ENCODE data around the gene AQP5.
A peak's percentile ranks its signal among the peaks of the same experiment; 100 is the strongest.

AQP5 gene

DNA sequence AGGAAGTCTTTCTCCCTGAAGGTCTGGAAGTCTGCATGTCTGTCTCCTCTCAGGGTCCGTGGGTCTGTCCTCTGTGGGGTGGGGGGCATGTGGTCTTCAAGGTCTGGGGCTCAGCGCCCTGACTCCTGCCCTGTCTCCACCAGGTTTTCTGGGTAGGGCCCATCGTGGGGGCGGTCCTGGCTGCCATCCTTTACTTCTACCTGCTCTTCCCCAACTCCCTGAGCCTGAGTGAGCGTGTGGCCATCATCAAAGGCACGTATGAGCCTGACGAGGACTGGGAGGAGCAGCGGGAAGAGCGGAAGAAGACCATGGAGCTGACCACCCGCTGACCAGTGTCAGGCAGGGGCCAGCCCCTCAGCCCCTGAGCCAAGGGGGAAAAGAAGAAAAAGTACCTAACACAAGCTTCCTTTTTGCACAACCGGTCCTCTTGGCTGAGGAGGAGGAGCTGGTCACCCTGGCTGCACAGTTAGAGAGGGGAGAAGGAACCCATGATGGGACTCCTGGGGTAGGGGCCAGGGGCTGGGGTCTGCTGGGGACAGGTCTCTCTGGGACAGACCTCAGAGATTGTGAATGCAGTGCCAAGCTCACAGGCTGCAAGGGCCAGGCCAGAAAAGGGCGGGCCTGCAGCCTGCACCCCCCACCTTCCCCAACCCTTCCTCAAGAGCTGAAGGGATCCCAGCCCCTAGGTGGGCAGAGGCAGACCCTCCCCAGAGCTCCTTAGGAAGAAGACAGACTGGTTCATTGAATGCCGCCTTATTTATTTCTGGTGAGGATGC is 3.4 kb downstream of the AQP5 start:
- DNase-seq (ENCODE audit: low spot score): no peak

DNA sequence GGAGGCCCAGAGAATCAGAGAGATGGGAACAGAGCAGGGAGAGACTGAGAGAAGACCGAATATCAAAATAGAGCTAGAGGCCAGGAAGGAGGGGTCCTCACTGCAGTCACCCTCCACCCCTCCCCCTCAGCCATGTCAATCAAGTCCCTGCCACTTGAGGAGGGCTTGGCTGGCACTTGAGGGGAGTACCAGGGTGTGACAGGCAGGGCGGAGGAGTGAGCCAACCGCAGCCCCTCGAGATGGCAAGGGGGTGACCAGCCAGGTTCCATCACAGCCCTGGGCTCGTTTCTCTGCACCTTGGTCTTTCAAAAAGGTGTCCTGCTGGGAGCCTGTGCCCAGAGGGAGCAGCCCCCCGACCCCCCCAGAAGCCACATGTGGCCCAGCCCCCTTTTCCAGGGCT is 4.2 kb downstream of the AQP5 start:
- no peak for DNase-seq (ENCODE audit: low spot score)

DNA sequence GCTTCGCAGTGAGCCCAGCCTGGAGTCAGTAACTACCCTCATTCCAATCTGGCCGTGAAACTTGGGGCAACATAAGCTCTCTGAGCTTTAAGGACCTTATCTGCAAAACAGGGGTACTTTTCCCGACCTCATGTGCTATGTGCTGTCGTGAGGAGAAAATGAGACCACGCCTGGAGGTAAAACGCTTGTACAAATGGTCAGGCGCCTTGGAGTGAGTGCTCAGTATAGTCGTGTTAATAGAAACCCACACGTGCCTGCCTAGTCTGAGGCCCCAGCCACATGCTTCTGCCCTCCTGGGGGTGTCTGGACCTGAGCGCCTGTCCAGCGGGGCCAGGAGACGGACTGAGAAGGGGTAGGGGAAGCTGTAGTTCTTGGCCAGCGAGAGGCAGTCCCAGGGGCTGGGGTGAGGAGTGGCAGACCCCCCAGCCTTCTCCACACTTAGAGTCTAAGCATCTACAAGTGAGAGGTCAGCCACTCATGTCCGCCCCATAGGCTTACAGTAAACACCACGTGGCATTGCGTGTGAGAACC is 4.9 kb downstream of the AQP5 start:
- DNase-seq (ENCODE audit: low spot score): no peak

DNA sequence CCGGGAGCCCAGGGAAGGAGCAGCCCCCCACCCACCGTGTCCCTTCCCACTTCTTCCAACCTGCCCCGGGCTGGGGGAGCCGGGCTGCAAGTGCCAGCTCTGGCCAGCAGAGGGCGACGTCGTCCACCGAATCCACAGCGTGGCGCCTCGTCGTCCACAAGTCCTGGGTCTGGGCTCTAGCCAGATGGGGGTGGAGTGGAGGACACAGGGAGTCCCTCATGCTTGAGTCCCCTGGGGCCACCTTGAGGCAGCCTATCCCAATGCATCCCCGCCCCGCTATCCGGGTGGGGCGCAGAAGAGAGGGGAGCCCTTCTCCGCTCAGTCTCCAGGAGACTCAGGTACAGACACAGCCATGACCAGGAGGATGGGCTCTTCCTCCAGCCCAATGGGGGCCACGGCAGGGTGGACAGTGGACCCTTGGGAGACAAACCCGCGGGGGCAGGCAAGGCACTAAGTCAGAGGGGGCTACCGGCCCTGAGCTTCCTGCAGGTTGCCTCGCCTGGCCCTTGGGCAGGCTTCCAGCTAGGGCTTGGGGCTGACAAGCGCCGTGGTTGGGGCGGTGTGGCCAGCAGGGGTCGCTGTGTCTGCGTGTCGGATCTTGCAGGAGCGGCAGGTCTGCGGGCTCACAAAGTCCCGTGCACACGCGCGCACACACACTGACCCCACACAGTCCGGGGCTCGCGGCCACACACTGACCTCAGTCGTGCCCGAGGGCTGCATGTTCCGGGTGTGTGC is 5.5 kb downstream of the AQP5 start:
- DNase-seq (ENCODE audit: low spot score): peak; percentile 91

DNA sequence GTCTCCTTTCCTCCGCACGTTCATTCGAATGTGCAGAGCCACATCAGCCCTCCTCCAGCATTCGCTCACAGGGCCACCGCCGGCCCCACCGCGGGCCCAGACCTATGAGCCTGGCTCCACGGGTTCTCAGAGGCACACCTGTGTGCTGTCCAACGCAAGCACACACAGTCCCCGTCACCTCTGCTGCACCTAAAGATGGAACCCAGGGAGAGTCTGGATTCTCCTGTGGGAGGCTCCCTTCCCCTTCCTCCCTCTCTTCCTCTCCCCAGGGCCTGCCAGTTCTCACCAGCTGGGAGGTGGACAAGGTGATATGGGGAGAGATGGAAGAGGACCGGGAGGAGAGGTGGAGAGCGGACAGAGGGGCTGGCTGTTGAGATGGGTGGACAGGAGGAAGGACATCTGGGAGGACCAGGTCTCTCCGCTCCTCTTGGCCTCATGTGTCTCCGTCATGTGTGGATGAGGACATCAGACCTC is 6.1 kb downstream of the AQP5 start:
- no peak for DNase-seq (ENCODE audit: low spot score)

DNA sequence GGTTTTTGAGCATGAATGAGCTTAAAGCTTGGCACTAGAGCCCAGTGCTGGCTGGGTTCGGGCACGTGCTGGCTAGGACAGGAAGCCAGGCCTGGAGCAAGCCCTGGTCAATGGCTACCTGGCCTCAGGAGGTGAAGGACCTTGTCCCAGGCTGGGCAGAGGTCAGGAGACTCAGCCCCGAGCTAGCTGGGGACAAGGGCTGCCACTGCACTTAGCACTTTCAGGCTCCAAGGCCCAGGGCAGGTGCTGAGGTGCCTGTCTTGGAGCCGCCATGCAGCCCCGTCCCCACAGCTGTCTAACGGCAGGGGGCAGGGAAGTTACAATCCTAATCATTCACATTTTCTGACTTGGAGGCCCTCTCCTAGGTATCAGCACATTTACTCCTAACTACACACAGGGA is 6.8 kb downstream of the AQP5 start:
- DNase-seq (ENCODE audit: low spot score): no peak

DNA sequence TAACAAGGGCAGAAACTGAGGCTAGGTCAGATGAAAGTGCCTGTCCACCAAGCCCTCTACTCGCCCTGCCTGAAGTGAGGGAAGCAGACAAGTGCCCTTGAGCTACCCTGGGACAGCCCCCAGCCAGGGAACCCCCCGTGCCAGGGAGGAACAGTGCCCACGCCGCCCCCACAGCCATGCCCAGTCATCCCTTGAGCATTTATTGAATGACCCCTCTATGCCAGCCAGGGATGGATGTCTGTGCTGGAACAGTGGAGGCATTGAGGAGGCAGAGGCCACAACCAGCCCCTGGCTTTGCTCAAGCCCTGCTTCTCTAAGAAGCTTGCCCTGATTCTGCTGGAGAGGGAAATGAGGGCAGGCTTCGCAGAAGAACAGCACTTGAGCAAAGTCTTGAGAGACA is 7.4 kb downstream of the AQP5 start:
- DNase-seq (ENCODE audit: low spot score): no peak

DNA sequence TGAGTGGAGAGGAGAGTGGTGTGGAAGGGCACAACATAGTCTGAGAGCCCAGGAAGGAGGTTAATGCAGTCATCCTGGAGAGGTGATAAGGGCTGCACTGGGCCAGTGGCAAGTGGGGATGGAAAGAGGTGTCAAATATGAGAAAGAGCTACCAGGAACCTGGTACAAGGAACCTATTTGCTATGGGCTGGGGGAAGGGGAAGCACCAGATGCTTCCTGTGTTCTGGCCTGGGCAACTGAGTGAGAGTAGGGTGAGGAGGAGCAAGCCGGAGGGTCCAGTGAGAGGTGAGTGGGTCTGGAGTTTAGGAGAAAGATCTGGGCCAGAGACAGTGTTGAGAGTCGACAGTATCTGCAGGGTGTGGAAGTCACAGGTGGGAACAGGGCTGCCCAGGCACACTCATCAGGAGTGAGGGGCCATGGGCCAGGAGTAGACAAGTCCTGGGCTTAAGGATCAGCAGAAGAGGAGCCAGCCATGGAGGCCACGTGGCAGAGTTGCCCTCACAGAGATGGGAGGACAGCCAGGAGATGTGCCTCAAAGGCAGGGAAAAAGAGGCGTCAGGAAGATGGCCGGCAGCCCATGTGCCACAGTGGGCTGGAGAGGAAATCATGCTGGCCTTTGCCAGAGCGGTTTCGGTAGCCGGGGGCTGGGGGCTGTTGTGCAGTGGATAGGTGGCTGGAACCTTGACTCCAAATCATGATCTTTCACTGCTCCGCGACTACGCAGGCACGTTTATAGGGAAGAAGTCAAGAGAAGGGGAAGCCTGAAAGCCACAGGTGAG is 8.2 kb downstream of the AQP5 start:
- no peak for DNase-seq (ENCODE audit: low spot score)

DNA sequence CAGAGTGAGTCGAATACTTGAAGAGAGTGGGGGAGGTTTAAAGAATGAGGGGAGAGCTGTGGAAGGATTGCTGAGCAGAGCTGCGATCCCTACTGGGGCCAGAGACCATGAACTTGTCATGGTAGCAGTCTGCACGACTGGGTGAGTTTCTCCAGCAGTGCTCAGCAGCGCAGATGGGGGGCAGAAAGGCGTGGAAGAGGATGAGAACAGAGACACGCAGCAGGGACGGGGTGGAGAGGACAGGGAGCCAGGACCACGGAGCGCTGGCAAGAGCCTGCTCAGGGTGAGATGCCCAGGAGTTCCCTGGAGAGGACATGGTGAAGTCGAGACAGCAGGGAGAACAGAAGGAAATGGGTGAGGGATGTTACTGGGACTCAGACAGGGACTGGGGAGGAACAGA is 9.0 kb downstream of the AQP5 start:
- DNase-seq (ENCODE audit: low spot score): no peak

DNA sequence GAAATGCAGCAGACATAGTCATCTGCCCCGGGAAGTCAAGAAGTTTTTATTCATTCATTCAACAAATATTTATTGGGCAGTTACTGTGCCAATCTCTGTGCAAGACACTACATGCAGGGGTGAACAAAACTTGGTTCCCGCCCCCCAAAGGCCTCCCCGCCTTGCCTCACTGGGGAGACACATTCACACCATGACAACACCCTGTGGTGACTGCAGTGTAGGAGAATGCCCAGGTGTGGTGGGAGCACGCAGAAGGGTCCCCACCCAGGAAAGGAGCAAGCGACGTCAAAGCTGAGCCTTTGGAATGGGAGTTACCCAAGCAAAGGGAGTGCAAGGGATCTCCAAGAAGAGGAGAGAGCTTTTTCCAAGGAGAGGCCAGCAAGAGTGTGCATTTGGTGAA is 9.5 kb downstream of the AQP5 start:
- no peak for DNase-seq (ENCODE audit: low spot score)

DNA sequence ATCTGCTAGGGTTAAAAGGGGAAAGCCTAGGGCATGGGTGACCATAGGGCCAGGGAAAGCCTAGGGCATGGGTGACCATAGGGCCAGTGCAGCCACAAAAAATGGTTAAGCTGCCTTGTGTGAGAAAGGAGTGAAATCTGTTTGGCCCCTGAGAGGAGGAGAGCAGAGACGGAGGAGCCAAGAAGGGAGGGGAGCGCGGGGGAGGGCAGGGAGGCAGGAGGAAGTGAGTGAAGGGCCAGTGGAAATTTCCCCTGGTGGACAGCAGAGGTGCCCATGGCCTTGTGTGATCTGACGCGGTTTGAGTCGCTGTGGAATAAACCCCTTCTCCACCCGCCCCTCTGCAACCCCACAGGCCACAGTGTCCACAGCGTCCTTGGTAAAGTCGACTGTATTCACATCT is 10.5 kb downstream of the AQP5 start:
- no peak for DNase-seq (ENCODE audit: low spot score)

DNA sequence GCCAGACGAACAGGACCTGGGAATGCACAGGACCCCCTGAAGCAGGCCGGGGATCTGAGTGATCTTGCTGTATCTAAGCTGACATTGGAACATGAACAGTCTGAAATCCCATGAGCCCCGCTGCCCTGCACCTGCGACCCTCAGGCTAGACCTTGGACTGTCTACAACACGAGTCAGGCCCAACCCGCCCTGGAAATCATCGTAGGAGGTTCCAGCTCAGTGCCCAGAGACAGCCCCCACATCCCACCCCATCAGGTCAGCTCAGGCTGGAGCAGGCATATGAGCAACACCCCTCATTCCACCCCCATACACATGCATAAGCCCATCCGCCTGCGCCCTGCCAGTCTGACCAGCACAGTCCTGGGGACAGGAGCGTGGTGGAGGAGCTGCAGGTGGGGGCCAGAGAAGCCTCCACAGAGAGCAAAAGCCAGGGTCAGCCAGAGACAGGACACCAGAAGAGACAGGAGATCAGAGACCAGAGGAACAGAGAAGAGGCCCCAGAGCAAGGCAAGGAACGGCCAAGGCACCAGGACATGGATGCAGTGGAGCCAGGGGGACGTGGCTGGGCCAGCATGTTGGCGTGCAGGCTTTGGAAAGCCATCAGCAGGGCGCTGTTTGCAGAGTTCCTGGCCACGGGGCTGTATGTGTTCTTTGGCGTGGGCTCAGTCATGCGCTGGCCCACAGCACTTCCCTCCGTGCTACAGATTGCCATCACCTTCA is 11.1 kb downstream of the AQP5 start, which contains the start of gene AQP6:
Gene AQP6 (plus strand): TSS at position 307 of the 720 bp plus-strand sequence. CDS start 227 bp downstream, at position 534.
- no peak for DNase-seq (ENCODE audit: low spot score)

DNA sequence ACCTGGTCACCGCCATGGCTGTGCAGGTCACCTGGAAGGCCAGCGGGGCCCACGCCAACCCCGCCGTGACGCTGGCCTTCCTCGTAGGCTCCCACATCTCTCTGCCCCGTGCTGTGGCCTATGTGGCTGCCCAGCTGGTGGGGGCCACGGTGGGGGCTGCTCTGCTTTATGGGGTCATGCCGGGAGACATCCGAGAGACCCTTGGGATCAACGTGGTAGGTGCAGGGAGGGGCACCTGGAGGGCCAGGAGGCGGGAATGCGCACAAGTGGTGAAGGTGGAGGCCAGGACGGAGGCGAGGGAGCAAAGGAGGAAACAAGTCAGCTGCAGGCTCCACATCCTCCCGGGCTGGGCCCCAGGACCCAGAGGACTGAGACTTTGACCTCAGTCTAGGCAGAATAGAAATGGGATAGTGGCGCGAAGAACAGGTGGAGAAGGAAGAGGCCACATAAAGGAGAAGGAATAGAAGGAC is 11.7 kb downstream of the AQP5 start:
- DNase-seq (ENCODE audit: low spot score): no peak

DNA sequence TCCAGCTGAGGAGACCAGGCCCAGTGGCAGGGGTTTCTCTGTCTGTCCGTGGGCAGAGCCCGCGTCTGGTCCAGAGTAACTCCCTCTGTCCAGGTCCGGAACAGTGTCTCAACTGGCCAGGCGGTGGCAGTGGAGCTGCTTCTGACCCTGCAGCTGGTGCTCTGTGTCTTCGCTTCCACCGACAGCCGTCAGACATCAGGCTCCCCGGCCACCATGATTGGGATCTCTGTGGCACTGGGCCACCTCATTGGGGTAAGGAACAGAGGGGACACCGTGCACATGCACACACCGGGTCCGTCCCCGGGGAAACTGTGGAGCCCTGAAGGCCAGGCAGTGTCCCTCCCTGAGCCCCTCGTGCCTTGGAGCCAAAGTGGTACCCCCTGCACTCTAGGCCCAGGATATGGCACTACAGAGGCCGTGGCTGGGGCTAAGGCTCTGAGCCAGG is 12.6 kb downstream of the AQP5 start:
- no peak for DNase-seq (ENCODE audit: low spot score)

DNA sequence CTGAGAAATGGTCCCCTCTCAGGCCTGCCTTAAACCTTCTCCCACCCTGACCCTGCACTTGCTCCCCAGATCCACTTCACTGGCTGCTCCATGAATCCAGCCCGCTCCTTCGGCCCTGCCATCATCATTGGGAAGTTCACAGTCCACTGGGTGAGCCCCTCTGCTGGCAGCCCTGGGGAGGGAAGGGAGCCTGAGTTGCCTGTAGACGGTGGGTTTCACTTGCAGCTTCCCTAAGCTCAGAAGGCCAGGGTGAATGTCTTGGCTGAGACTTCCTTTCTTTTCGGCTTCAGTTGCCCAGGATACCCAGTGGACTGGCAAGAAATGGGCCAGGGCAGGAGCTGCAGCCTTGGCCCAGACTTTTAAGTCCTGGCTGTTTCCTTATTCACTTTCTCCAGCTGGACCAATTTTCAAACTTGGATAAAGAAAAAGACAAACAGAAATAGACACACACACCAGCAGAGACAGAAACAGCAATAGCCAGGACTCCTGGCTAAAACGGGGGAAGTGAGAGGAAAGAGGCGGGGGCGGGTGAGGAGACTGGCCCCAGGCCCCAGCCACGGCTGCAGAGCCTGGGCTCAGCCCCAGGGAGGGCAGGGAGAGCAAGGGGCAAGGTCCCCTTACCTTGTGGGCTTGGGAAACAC is 13.1 kb downstream of the AQP5 start:
- no peak for DNase-seq (ENCODE audit: low spot score)

DNA sequence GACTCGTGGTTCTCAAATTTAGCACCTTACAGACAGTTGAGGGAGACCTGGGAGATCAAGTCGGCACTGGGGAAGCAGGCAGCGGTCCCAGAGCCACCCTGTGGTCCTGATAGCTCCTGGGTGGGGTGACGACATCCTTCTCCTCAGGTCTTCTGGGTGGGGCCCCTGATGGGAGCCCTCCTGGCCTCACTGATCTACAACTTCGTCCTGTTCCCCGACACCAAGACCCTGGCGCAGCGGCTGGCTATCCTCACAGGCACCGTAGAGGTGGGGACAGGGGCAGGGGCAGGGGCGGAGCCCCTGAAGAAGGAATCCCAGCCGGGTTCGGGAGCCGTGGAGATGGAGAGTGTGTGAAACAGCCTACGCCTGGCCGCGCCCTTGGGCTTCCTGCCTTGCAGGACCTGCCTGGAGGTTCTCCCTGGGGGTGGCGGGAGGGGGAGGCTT is 13.7 kb downstream of the AQP5 start:
- no peak for DNase-seq (ENCODE audit: low spot score)

DNA sequence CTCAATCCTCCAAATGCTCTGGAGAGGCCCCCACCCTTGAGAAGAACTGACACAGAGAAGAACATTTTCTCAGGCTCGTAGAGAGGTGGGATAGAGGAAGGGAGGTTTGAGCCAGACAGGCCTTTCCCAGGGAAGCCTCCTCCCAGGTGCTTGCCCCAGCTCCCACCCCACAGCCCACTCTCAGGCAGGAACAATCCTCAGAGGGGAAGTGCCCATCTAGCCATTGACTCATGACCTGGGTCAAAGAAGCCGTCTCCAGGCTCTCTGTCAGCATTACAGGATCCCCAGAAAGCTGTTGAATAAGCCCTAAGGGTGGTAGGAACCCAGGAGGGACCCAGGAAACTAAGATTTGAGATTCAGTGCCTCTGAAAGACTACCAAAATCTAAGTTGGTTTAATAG is 14.9 kb downstream of the AQP5 start:
- no peak for DNase-seq (ENCODE audit: low spot score)

DNA sequence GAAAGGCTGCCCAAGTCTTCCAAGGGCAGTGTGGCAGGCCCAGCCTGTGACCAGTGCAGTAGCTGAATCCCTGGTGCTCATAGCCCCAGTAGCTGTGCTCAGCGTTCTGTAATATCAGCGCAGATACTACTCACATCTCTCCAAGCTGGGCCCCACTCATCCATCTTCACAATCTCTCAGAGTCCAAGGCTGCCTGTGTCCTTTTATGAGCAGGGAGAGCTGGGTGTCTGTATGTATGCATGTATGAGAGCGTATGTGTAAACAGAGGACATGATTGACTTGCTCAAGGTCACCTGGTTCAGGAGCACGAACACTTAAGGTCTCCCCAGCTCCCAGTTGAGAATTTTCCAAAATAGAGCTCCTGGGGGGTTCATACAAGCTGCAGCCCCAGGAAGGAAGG is 16.5 kb downstream of the AQP5 start:
- no peak for DNase-seq (ENCODE audit: low spot score)

DNA sequence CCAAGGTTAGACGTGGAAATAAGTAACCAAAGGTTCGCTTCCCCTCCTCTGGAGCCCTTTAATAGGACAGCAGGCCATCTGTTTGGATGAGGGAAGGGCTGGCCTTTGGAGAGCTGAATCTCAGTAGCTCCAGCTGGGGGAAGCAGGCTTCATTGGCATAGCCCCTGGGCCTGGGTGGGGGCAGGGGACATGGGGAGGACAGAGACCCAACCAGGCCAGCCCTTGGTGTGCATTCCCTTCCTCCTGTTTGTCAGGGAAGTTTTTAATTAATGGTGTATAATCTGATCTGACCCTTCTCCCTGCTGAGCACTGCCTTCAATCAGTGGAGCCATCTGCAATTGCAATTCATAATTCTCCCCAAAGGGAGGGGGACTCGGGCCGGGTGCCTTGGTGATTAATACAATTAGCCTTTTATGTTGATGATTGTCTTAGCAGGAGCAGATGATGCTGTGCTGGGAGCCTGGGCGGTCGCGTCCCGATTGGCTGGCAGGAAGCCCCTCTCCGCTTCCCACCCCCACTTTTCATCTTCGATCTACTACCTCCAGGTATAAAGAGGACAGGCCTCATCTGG is 17.4 kb downstream of the AQP5 start:
- no peak for DNase-seq (ENCODE audit: low spot score)

DNA sequence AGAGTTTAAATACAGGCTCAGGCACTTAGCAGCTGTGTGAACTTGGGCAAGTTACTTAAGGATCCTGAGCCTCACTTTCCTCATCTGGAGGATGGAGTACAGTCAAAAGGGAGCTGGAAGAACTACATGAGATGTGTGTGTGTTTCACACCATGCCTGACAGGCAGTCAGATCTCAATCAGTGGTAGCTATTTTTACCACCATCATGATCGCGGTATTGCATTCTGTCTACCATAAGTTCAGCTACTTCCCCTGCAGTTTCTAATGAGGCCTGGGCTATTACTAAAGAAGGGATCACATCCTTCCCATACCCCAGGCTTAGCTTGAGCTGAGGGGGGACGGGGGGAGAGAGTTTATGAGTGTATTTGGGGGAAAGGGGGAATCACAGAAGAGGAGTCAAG is 18.1 kb downstream of the AQP5 start:
- no peak for DNase-seq (ENCODE audit: low spot score)

Measured in activated CD4-positive, alpha-beta T cell treated with anti-CD3 and anti-CD28 coated beads, Interleukin-2, Interleukin-4, amounts not matched to agents 100 ng/mL and 50 ng/mL, durations not matched to agents 16 hours and 8 hours (primary cell).